Caco-2 (cell line): Measurements from ENCODE around the gene ZFP1. TPM values are rescaled to one million over a fixed set of nuclear protein-coding genes. Genes with fewer than 3 reads are reported as not detected.

Experiments used
- BruUV-seq: library from RNA; stranded (reverse); fragments of 400-500 nt; replicated peaks from 2 replicates; lab custom pipeline; 2021; lab: Mats Ljungman, UMichigan
- CTCF ChIA-PET: fragments of 300-600 bp; sonication (Branson Sonifier 250); formaldehyde crosslinking; loops from one replicate; lab custom pipeline; 2022; ENCODE audit warnings: antibody characterized with exemption; lab: Charles Lee
- POLR2A ChIA-PET: fragments of 300-600 bp; sonication (Branson Sonifier 250); formaldehyde crosslinking; loops from one replicate; lab custom pipeline; 2022; ENCODE audit warnings: antibody characterized with exemption; lab: Charles Lee
- DNase-seq, 2 experiments: peaks; one replicate each; pipeline versions ENCODE4 v3.0.0 to v3.0.0-alpha.2; 2020 to 2022
- H3K27me3 ChIP-seq: replicated peaks from 2 replicates; pipeline ENCODE4 v1.6.0; 2011; ENCODE audit warnings: low read length; ENCODE audit not compliant: control insufficient read depth, insufficient read depth
- H3K36me3 ChIP-seq: 2 replicates; pipeline ENCODE4 v1.5.1; 2011; ENCODE audit warnings: low read length; ENCODE audit not compliant: control insufficient read depth, insufficient read depth
- H3K4me1 ChIP-seq: fragments of 250-450 bp; sonication (Bioruptor Pico); 2 replicates; pipeline ENCODE4 v1.5.1; 2020; ENCODE audit warnings: mild to moderate bottlenecking
- H3K4me3 ChIP-seq: 2 replicates; pipeline ENCODE4 v1.5.1; 2011; ENCODE audit warnings: low read depth, mild to moderate bottlenecking, control low read depth, low read length
- H3K9me3 ChIP-seq: fragments of 250-450 bp; sonication (Bioruptor Pico); 2 replicates; pipeline ENCODE4 v1.5.1; 2020; ENCODE audit warnings: mild to moderate bottlenecking, moderate library complexity
- H3K27ac Mint-ChIP-seq: one replicate; pipeline ENCODE4 v1.8.0; 2022; ENCODE audit warnings: mixed read lengths; ENCODE audit not compliant: unreplicated experiment
- H3K27me3 Mint-ChIP-seq: one replicate; pipeline ENCODE4 v1.8.0; 2022; ENCODE audit warnings: mixed read lengths; ENCODE audit not compliant: insufficient read depth, unreplicated experiment
- H3K36me3 Mint-ChIP-seq: one replicate; pipeline ENCODE4 v1.8.0; 2022; ENCODE audit warnings: mild to moderate bottlenecking, mixed read lengths; ENCODE audit not compliant: insufficient read depth, unreplicated experiment
- H3K4me1 Mint-ChIP-seq: one replicate; pipeline ENCODE4 v1.8.0; 2022; ENCODE audit warnings: low read depth, mixed read lengths; ENCODE audit not compliant: unreplicated experiment
- H3K4me3 Mint-ChIP-seq: one replicate; pipeline ENCODE4 v1.8.0; 2022; ENCODE audit warnings: mild to moderate bottlenecking, moderate library complexity, mixed read lengths; ENCODE audit not compliant: unreplicated experiment
- H3K9me3 Mint-ChIP-seq: one replicate; pipeline ENCODE4 v1.8.0; 2022; ENCODE audit warnings: mixed read lengths; ENCODE audit not compliant: unreplicated experiment
- CTCF ChIP-seq, 2 experiments: fragments of 200-600 bp in 1 of 2; IDR thresholded peaks; 1 replicate in 1 of 2; 2 replicates in 1 of 2; pipeline versions ENCODE4 v1.5.1 to v1.8.0; 2011 to 2022; ENCODE audit warnings: antibody characterized with exemption in 1 of 2, control low read depth in 1 of 2, inconsistent platforms in 1 of 2, low read depth in 1 of 2, low read length in 1 of 2, mild to moderate bottlenecking in 1 of 2, moderate library complexity in 1 of 2; ENCODE audit not compliant: insufficient read depth in 1 of 2, severe bottlenecking in 1 of 2, unreplicated experiment in 1 of 2
- intact Hi-C: fragments of 100-400 bp; cut with micrococcal nuclease; formaldehyde crosslinking; loops from one replicate; pipeline ENCODE4 v1.10.0; 2022; ENCODE audit not compliant: unreplicated experiment
- total RNA-seq: library from RNA; stranded (reverse); gene quantifications from 2 replicates; pipeline ENCODE4 v1.2.3, GENCODE V29; 2022

Gene ZFP1
- total RNA-seq, 1 experiment from 2014 or later: 11.4 TPM

GRCh38 chr16:75120253-75120652 is 28.1 kb upstream of the ZFP1 start:
- Histone ChIP-seq H3K36me3 (peaks cover 1% of the 10 kb centered on the region), H3K9me3 (peaks cover 26% of the 10 kb centered on the region), H3K4me3 (peak overlapping the region; percentile 40), H3K27me3 (no peaks in the 10 kb centered on the region), H3K4me1 (peaks cover 37% of the 10 kb centered on the region)
- H3K9me3 Mint-ChIP-seq: peaks cover 17% of the 10 kb centered on the region
- POLR2A ChIA-PET: no interaction called here
- no peak for DNase-seq
- no peak for TF ChIP-seq CTCF (IDR thresholded peaks at IDR 0.05; ENCODE audit: insufficient read depth in 1 of 2, low read depth in 1 of 2, low read length in 1 of 2, severe bottlenecking in 1 of 2, unreplicated experiment in 1 of 2)
- no TSS peak for BruUV-seq
- H3K4me1 Mint-ChIP-seq: peaks cover 25% of the 10 kb centered on the region
- peak overlapping the region; percentile 66 for H3K4me3 Mint-ChIP-seq
- H3K36me3 Mint-ChIP-seq: peaks cover 27% of the 10 kb centered on the region
- intact Hi-C loops: no loop called here
- CTCF ChIA-PET: interaction anchor here (1.3 kb wide), 1 partner anchor 9 kb away, joined by 4 read pairs; no protein-coding TSS in a partner anchor
- H3K27ac Mint-ChIP-seq: peak overlapping the region; percentile 67
- no peaks in the 10 kb centered on the region for H3K27me3 Mint-ChIP-seq

GRCh38 chr16:75121949-75122568 is 26.3 kb upstream of the ZFP1 start:
- TF ChIP-seq CTCF (IDR thresholded peaks at IDR 0.05; ENCODE audit: insufficient read depth in 1 of 2, low read depth in 1 of 2, low read length in 1 of 2, severe bottlenecking in 1 of 2, unreplicated experiment in 1 of 2): no peak
- Histone ChIP-seq H3K4me1 (peaks cover 39% of the 10 kb centered on the region), H3K9me3 (peaks cover 26% of the 10 kb centered on the region), H3K36me3 (peaks cover 2% of the 10 kb centered on the region), H3K4me3 (no peak overlapping the region), H3K27me3 (no peaks in the 10 kb centered on the region)
- no TSS peak for BruUV-seq
- CTCF ChIA-PET: interaction anchor here (0.6 to 0.7 kb wide), 2 partner anchors 130 to 395 kb away, joined by 3 read pairs; no protein-coding TSS in a partner anchor
- Mint-ChIP-seq H3K36me3 (peaks cover 20% of the 10 kb centered on the region), H3K4me1 (peaks cover 18% of the 10 kb centered on the region), H3K9me3 (peaks cover 17% of the 10 kb centered on the region), H3K27me3 (no peaks in the 10 kb centered on the region), H3K27ac (no peak overlapping the region), H3K4me3 (no peak overlapping the region)
- no peak for DNase-seq
- intact Hi-C loops: no loop called here
- POLR2A ChIA-PET: no interaction called here

GRCh38 chr16:75122609-75123008 is 25.7 kb upstream of the ZFP1 start:
- Mint-ChIP-seq H3K36me3 (peaks cover 20% of the 10 kb centered on the region), H3K4me3 (no peak overlapping the region), H3K27ac (no peak overlapping the region), H3K4me1 (peaks cover 22% of the 10 kb centered on the region), H3K27me3 (no peaks in the 10 kb centered on the region), H3K9me3 (peaks cover 17% of the 10 kb centered on the region)
- Histone ChIP-seq H3K27me3 (no peaks in the 10 kb centered on the region), H3K9me3 (peaks cover 26% of the 10 kb centered on the region), H3K4me1 (peaks cover 40% of the 10 kb centered on the region), H3K36me3 (peaks cover 2% of the 10 kb centered on the region), H3K4me3 (no peak overlapping the region)
- CTCF ChIA-PET: interaction anchor here (0.6 to 0.7 kb wide), 2 partner anchors 130 to 395 kb away, joined by 3 read pairs; no protein-coding TSS in a partner anchor
- DNase-seq: no peak
- intact Hi-C loops: no loop called here
- POLR2A ChIA-PET: no interaction called here
- no TSS peak for BruUV-seq
- TF ChIP-seq CTCF (IDR thresholded peaks at IDR 0.05; ENCODE audit: insufficient read depth in 1 of 2, low read depth in 1 of 2, low read length in 1 of 2, severe bottlenecking in 1 of 2, unreplicated experiment in 1 of 2): no peak
